Astrocyte of the spinal cord (primary cell): ENCODE measurements around the gene REEP6.

Experiments used
- DNase-seq: peaks from one replicate; pipeline ENCODE4 v3.0.0; 2011; ENCODE audit warnings: low read depth, low spot score
- H3K4me3 ChIP-seq: 2 replicates; pipeline ENCODE4 v1.5.1; 2011; ENCODE audit warnings: low read depth, mild to moderate bottlenecking, low read length, moderate library complexity
- in situ Hi-C: cut with HindIII; loops from 2 replicates; pipeline ENCODE4 v1.10.0; 2017; ENCODE audit warnings: low sequenced_read_pairs
- TF ChIP-seq, protein P1 (sequence below): IDR thresholded peaks from 2 replicates; pipeline ENCODE4 v1.5.1; 2012; ENCODE audit warnings: low read depth, mild to moderate bottlenecking, low read length, inconsistent platforms

Gene REEP6

DNA sequence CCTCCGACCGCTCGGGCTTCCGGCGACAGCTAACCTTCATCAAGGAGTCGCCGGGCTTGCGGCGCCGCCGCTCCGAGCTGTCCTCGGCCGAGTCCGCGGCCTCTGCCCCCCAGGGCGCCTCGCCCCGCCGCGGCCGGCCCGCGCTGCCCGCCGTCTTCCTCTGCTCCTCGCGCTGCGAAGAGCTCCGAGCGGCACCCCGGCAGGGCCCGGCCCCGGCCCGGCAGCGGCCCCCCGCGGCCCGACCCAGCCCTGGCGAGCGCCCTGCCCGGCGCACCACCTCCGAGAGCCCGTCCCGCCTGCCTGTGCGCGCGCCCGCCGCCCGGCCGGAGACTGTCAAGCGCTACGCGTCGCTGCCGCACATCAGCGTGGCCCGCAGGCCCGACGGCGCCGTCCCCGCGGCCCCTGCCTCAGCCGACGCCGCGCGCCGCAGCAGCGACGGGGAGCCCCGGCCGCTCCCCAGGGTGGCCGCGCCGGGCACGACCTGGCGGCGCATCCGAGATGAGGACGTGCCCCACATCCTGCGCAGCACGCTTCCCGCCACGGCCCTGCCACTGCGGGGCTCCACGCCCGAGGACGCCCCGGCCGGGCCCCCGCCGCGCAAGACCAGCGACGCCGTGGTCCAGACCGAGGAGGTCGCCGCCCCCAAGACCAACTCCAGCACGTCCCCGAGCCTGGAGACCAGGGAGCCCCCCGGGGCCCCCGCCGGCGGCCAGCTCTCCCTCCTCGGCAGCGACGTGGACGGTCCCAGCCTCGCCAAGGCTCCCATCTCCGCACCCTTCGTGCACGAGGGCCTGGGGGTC is 21.5 kb upstream of the REEP6 start:
- in situ Hi-C loops, result no loop called here
- TF ChIP-seq, protein P1, sequence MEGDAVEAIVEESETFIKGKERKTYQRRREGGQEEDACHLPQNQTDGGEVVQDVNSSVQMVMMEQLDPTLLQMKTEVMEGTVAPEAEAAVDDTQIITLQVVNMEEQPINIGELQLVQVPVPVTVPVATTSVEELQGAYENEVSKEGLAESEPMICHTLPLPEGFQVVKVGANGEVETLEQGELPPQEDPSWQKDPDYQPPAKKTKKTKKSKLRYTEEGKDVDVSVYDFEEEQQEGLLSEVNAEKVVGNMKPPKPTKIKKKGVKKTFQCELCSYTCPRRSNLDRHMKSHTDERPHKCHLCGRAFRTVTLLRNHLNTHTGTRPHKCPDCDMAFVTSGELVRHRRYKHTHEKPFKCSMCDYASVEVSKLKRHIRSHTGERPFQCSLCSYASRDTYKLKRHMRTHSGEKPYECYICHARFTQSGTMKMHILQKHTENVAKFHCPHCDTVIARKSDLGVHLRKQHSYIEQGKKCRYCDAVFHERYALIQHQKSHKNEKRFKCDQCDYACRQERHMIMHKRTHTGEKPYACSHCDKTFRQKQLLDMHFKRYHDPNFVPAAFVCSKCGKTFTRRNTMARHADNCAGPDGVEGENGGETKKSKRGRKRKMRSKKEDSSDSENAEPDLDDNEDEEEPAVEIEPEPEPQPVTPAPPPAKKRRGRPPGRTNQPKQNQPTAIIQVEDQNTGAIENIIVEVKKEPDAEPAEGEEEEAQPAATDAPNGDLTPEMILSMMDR, result no peak
- no peak overlapping the region for H3K4me3 ChIP-seq
- DNase-seq, result no peak

DNA sequence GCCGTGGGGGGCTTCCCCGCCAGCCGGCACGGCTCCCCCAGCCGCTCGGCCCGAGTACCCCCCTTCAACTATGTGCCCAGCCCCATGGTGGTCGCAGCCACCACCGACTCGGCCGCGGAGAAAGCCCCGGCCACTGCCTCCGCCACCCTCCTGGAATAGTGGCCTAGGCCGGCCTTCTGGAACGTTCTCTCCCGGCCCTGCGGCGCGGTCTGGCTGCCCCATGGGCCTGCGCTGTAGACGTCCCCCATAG is 21.0 kb upstream of the REEP6 start:
- TF ChIP-seq, protein P1, result no peak
- in situ Hi-C loops, result no loop called here
- DNase-seq, result no peak
- H3K4me3 ChIP-seq, result no peak overlapping the region

DNA sequence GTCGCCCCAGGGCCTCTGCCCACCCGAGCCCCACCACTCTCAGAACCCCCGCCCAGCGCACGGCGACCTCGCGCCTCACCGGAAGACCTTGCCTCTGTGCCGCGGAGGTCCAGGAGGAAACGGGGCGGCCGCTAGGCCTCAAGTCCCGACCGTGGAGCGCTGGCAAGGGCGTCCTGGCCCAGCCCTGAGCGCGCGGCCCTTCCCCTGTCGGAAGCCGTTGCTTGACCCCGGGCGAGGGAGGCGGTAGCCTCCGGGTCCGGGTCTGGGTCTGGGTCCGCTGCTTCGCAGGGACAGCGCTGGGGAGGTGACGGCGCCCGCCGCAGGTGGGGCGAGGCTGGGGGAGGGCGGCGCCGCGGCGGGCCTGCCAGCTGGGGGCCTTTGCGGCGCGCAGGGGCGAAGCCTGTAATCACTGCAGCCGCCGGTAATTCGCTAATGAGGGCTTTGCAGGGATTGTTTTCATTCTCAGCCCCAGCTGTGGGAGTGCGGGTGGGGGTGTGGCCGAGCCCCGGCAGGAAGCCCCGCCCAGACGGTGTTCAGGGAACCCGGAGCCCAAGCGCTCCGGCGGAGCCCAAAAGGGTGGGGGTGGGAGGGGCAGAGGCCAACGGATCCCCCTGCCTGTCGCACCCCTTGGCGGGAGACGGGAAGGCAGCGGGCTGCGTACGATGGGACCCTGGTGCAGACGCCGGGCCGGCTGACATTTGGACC is 20.5 kb upstream of the REEP6 start:
- in situ Hi-C loops, result no loop called here
- TF ChIP-seq, protein P1, result no peak
- no peak overlapping the region for H3K4me3 ChIP-seq
- no peak for DNase-seq

DNA sequence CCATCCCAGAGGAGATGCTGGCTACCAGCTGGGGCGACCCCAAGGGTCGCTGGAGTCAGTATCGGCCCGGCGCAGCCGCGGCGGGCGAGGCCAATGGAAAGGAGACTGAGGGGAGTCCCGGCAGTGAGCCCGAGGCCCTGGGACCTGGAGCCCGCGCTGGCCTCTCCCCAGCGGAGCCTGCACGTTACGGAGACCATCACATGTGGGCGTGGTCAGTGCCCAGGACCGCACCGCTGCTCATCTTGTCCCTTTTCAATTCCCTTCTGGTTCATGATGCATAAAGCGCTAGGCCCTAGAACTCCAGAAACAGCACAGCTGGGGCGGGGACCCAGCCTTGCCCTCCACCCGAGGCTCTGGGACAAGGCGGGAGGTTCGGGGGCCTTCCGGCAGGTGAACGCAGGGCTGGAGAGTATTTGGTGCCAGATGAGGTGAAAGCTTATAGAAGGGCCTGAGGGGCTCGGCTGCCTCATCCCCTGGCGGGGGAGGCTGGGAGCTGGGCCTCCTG is 19.9 kb upstream of the REEP6 start:
- no peak overlapping the region for H3K4me3 ChIP-seq
- in situ Hi-C loops, result no loop called here
- TF ChIP-seq, protein P1, result no peak
- no peak for DNase-seq

DNA sequence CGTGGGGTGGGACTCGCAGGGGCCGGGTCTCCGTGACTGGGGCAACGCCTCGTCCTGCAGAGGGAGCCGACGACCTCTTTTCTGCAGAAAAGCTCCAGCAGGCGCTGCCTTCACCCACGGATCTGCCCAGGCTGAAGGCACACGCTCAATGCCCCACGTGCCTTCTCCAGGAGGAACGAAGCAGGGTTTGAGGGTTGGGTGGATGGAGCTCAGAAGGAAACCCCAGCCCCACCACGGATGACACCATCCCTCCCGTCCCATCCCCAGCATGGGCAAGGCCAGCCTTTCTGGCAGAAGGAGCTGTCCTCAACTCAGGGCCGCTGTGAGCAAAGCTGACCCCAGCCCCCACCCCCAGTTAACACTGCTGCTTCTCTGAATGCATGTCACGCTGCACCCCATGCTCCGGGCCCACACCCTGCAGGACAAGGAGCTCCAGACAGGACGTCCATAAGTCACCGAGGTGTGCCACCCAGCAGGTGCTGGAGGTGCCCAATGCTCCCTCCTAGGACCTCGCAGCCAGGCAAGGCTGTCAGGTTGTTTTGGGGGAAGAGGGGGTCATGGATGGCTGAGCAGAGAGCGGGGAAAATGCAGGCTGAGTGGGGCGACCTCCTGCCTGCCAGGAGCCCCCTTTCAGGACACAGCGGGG is 19.3 kb upstream of the REEP6 start:
- in situ Hi-C loops, result no loop called here
- H3K4me3 ChIP-seq, result no peak overlapping the region
- no peak for DNase-seq
- TF ChIP-seq, protein P1, result no peak

DNA sequence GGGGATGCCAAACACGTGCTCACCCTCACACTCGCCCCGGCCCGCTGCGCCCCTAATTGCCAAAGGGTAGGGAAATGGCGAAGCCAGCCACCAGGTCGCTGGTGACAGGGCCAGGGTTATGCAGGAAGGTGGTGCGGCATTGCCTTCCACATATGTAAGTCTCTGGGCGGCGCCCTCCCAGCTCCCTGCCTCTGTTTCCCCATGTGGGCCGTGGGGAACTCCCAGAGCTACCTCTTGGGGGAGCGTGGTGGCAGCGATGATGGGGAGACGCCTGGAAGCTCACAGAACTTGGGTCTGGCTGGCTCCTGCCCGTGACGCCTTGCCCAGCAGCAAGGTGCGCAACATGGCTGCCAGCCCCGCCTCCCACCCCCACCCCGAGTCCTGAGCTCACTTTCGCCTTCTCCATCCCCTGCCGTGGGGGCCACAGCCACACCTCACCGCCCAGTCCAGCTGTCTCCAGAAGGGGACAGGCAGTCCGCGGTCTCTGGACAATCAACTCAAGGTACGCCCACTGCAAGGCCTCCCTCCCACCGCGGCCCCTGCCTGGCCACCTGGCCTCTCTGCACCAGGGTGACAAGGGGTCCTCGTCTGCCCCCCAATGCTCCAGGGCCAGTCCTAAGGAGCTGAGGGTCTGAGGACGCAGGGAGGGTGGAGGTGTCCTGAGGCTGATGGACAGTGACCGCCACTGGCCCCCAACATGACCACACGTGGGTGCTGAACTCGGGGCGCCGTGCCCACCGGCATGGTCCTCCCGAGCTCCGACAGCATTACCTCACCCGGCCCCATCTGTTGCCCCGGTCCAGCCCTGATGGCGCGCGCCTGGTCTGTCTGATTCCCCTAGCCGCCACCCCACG is 18.5 kb upstream of the REEP6 start:
- DNase-seq, result no peak
- in situ Hi-C loops, result no loop called here
- no peak overlapping the region for H3K4me3 ChIP-seq
- TF ChIP-seq, protein P1, result no peak
